NCI-H187 (cell line): ENCODE data around the gene MAPRE3.
"Not testable (repeated sequence)": the region's sequence is repeated elsewhere in the genome, so short reads cannot be mapped to it uniquely, and the experiment has no call there.

Experiments
- DNase-seq, 2 experiments: peaks; one replicate each; lab custom pipeline; 2025; lab: John Stamatoyannopoulos, UW

Gene MAPRE3

GRCh38 chr2:27070653-27071276 is 100.3 kb downstream of the MAPRE3 start:
- no peak for DNase-seq

GRCh38 chr2:27071277-27071989 is 101.0 kb downstream of the MAPRE3 start, which contains the start of gene OST4:
Gene OST4, minus strand, starts transcription at chr2:27071654.
- peak; percentile 86 to 95 for DNase-seq

GRCh38 chr2:27071990-27072830 is 101.8 kb downstream of the MAPRE3 start:
- DNase-seq: no peak

GRCh38 chr2:27072920-27073319 is 102.5 kb downstream of the MAPRE3 start:
- no peak for DNase-seq

- no peak for DNase-seq
Observed at GRCh38 chr2:27073782-27074181, 103.3 kb downstream of the MAPRE3 start.

- DNase-seq: no peak
Observed at GRCh38 chr2:27074738-27075565, 104.5 kb downstream of the MAPRE3 start.

- DNase-seq: not testable (repeated sequence)
Observed at GRCh38 chr2:27075566-27075871, 105.1 kb downstream of the MAPRE3 start.

- DNase-seq: no peak
Observed at GRCh38 chr2:27076323-27076722, 105.9 kb downstream of the MAPRE3 start.
